GM12873 (cell line): ENCODE data around the gene PDZD2.

ENCODE experiments used
- CTCF ChIP-seq: IDR thresholded peaks from 2 replicates; pipeline ENCODE4 v1.5.1; 2012; ENCODE audit warnings: low read depth, mild to moderate bottlenecking, moderate library complexity, low read length, control low read depth; ENCODE audit not compliant: insufficient read depth; ENCODE audit errors: missing control alignments

The PDZD2 gene

GRCh38 chr5:31921852-31922305, 282.9 kb downstream of the PDZD2 start:
- TF ChIP-seq CTCF: no peak

GRCh38 chr5:31924005-31924404, 285.1 kb downstream of the PDZD2 start:
- TF ChIP-seq CTCF: no peak

GRCh38 chr5:31931874-31932273, 292.9 kb downstream of the PDZD2 start:
- no peak for TF ChIP-seq CTCF

GRCh38 chr5:31934156-31934555, 295.2 kb downstream of the PDZD2 start:
- TF ChIP-seq CTCF: no peak

- no peak for TF ChIP-seq CTCF
Measured at GRCh38 chr5:31935496-31936369, 296.8 kb downstream of the PDZD2 start.

GRCh38 chr5:31936683-31937082, 297.8 kb downstream of the PDZD2 start:
- TF ChIP-seq CTCF: no peak

DNA sequence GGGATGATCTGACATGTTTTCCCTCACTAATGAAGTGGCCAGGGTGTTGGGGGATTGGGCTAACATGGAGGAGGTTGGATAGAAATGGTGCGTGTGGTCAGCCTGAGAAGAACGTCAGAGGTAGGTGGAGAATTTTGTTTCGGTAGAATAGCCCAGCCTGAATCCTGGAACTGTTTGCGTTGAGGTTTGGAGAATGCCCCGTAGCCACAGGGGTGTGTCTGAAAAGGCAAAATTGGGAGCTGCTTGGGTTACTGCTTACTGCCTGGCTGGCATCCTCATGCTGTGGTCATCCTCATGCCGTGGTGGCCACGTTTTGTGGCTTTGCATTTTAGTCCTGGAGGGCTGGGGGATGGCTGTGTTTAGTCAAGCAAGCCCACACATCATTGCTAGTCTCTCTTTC, 298.3 kb downstream of the PDZD2 start:
- TF ChIP-seq CTCF: no peak
